ENCODE results near the gene RAB40C.

The RAB40C gene

GRCh38 chr16:671353-672131, 81.7 kb downstream of the RAB40C start:
- DNase-seq = no peak

- DNase-seq = no peak
Measured at GRCh38 chr16:672371-672770, 82.5 kb downstream of the RAB40C start.

GRCh38 chr16:672851-673250, 83.0 kb downstream of the RAB40C start:
- DNase-seq = no peak

- no peak for DNase-seq
Measured at GRCh38 chr16:673399-673991, 83.6 kb downstream of the RAB40C start.

GRCh38 chr16:674214-674881, 84.5 kb downstream of the RAB40C start:
- no peak for DNase-seq

GRCh38 chr16:674968-675883, 85.4 kb downstream of the RAB40C start, which contains the start of gene RHBDL1:
Gene RHBDL1 (plus strand): TSS chr16:675671. CDS start chr16:675791, 120 bp downstream.
- peak; percentile 44 for DNase-seq

GRCh38 chr16:675884-676564, 86.2 kb downstream of the RAB40C start:
- no peak for DNase-seq

GRCh38 chr16:676565-676902, 86.7 kb downstream of the RAB40C start:
- DNase-seq = no peak

- DNase-seq = no peak
Measured at GRCh38 chr16:676913-677312, 87.0 kb downstream of the RAB40C start.

GRCh38 chr16:677316-678190, 87.7 kb downstream of the RAB40C start:
- no peak for DNase-seq

- DNase-seq = no peak
Measured at GRCh38 chr16:678209-678857, 88.5 kb downstream of the RAB40C start.

Data from EL (cell line).